Measurements from ENCODE around the gene DDX51.
A peak's percentile ranks its signal among the peaks of the same experiment; 100 is the strongest.

The DDX51 gene, protein sequence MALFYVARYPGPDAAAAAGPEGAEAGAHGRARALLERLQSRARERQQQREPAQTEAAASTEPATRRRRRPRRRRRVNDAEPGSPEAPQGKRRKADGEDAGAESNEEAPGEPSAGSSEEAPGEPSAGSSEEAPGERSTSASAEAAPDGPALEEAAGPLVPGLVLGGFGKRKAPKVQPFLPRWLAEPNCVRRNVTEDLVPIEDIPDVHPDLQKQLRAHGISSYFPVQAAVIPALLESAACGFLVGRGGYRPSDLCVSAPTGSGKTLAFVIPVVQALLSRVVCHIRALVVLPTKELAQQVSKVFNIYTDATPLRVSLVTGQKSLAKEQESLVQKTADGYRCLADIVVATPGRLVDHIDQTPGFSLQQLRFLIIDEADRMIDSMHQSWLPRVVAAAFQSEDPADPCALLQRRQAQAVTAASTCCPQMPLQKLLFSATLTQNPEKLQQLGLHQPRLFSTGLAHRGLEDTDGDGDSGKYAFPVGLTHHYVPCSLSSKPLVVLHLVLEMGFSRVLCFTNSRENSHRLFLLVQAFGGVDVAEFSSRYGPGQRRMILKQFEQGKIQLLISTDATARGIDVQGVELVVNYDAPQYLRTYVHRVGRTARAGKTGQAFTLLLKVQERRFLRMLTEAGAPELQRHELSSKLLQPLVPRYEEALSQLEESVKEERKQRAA

GRCh38 chr12:132144115-132144809, at the start of gene DDX51, which contains the start of gene NOC4L:
Gene DDX51, minus strand, starts transcription at chr12:132144319. Its CDS starts 23 bp downstream, at chr12:132144296.
Gene NOC4L, plus strand, starts transcription at chr12:132144457. Its CDS starts 32 bp downstream, at chr12:132144489.
- Histone ChIP-seq H3K27ac (peak within 1 kb of the TSS; percentile 77), H3K4me3 (ENCODE audit: low read depth, low read length) (peak within 1 kb of the TSS; percentile 76), H3K9me3 (ENCODE audit: severe bottlenecking) (peaks cover 3% of the 10 kb centered on the region), H3K36me3 (peaks cover 68% of the 10 kb centered on the region), H3K27me3 (ENCODE audit: insufficient read depth, low read depth, severe bottlenecking) (no peaks in the 10 kb centered on the region)
- TF ChIP-seq CTCF (IDR thresholded peaks at IDR 0.05; ENCODE audit: low read depth, low read length) = no peak
- peak; percentile 92 for DNase-seq

GRCh38 chr12:132191715-132192553, 47.8 kb upstream of the DDX51 start:
- Histone ChIP-seq H3K36me3 (no peaks in the 10 kb centered on the region), H3K27ac (no peak overlapping the region), H3K27me3 (ENCODE audit: insufficient read depth, low read depth, severe bottlenecking) (no peaks in the 10 kb centered on the region), H3K4me3 (ENCODE audit: low read depth, low read length) (no peak overlapping the region), H3K9me3 (ENCODE audit: severe bottlenecking) (peaks cover 4% of the 10 kb centered on the region)
- DNase-seq = no peak
- TF ChIP-seq CTCF (IDR thresholded peaks at IDR 0.05; ENCODE audit: low read depth, low read length) = no peak

DNA sequence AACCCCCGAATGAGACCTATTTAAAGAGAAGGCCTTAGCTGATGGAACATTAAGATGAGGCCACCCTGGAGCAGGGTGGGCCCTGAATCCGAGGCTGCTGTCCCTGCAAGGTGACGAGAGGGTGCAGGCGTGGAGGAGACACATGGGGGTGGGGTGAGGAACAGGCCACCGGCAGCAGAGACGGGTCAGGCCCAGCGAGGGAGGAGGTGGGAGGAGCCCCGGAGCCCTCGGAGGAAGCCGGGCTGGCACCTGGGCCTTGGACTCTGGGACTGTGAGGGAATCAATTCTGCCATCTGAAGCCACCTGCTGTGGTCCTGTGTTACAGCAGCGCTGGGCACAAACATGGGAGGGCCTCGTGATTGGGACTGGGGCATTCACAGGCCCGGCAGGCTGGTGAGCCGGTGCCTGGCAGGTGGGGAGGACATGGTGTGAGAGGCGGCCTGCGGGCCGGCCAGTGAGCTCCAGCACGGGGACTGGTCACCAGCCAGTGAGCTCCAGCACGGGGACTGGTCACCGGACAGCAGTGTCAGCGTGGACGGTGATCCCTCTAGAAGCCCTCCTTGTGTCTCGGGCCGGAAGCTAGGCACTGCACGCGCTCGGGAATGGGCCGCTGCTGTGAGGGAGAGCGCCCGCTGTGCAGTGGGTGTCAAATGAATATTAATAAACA, 46.8 kb upstream of the DDX51 start:
- Histone ChIP-seq H3K27ac (no peak overlapping the region), H3K36me3 (no peaks in the 10 kb centered on the region), H3K9me3 (ENCODE audit: severe bottlenecking) (peaks cover 4% of the 10 kb centered on the region), H3K4me3 (ENCODE audit: low read depth, low read length) (no peak overlapping the region), H3K27me3 (ENCODE audit: insufficient read depth, low read depth, severe bottlenecking) (no peaks in the 10 kb centered on the region)
- TF ChIP-seq CTCF (IDR thresholded peaks at IDR 0.05; ENCODE audit: low read depth, low read length) = no peak
- DNase-seq = no peak

DNA sequence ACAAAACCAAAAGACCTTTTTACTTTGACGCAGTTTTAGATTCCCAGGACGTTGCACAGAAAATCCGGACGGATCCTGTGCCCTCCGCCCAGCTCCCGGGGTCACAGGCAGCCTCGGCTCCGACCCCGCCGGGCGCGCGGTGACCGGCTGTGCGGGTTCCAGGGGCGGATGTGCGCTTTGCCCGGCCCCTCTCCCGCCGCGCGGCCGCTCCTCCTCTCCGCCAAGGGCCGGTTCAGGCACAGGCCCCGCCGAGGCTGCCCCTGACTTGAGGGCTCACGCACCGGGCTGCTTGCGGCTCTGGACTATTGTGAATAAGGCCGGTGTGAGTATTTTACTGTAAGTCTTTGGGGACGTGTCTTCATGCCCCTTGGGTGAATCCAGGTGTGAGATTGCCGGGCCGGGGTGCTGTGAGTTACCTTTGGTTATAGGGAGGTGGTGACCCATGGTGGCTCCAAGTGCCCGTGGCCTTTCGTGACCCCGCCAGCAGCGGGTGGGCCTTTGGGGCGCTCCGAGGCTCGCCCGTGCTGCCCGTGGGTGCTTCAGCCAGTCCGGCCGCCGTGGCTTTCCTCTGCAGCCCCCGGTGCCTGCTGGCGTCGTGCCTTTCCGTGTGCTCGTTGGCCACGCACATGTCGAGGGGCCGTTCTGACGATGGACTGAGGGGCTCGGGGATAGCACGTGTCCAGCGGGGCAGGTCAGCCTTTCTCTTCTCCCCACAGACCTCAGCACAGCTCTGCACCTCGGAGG, 46.1 kb upstream of the DDX51 start:
- H3K27ac ChIP-seq = peak overlapping the region; percentile 68
- H3K27me3 ChIP-seq (ENCODE audit: insufficient read depth, low read depth, severe bottlenecking) = no peaks in the 10 kb centered on the region
- H3K36me3 ChIP-seq = no peaks in the 10 kb centered on the region
- peak; percentile 40 for DNase-seq
- TF ChIP-seq CTCF (IDR thresholded peaks at IDR 0.05; ENCODE audit: low read depth, low read length) = no peak
- peak overlapping the region; percentile 56 for H3K4me3 ChIP-seq (ENCODE audit: low read depth, low read length)
- peaks cover 4% of the 10 kb centered on the region for H3K9me3 ChIP-seq (ENCODE audit: severe bottlenecking)
